Spleen (tissue), 11 donors: ENCODE measurements around the gene USHBP1. TPM values are rescaled to one million over a fixed set of nuclear protein-coding genes. Genes with fewer than 3 reads are reported as not detected.

Experiments used
- DNase-seq: peaks from one replicate; pipeline ENCODE4 v3.0.0-alpha.2; 2020
- H3K27ac ChIP-seq, 8 donors: fragments of 200-600 bp; sonication (generic) in 7 of 8; 1 replicate in 4 of 8; 2 replicates in 4 of 8; pipeline versions ENCODE4 v1.5.0 to v1.8.0; 2016 to 2021; ENCODE audit warnings: inconsistent platforms in 4 of 8, mild to moderate bottlenecking in 4 of 8, moderate library complexity in 1 of 8
- H3K27me3 ChIP-seq, 7 donors: fragments of 200-600 bp; sonication (generic) in 6 of 7; replicated peaks in 1 of 7; 1 replicate in 4 of 7; 2 replicates in 3 of 7; pipeline versions ENCODE4 v1.5.0 to v1.8.0; 2016 to 2021; ENCODE audit warnings: inconsistent platforms in 3 of 7, mild to moderate bottlenecking in 1 of 7
- H3K36me3 ChIP-seq, 6 donors: fragments of 200-600 bp; sonication (generic) in 5 of 6; 1 replicate in 4 of 6; 2 replicates in 2 of 6; pipeline versions ENCODE4 v1.5.0 to v1.8.0; 2016 to 2021; ENCODE audit warnings: inconsistent platforms in 2 of 6
- H3K4me1 ChIP-seq, 6 donors: fragments of 200-600 bp; sonication (generic) in 5 of 6; 1 replicate in 3 of 6; 2 replicates in 3 of 6; pipeline versions ENCODE4 v1.5.0 to v1.8.0; 2016 to 2021; ENCODE audit warnings: inconsistent platforms in 3 of 6
- H3K4me3 ChIP-seq, 8 donors: fragments of 200-600 bp; sonication (generic) in 7 of 8; 1 replicate in 4 of 8; 2 replicates in 4 of 8; pipeline versions ENCODE4 v1.5.0 to v1.8.0; 2016 to 2021; ENCODE audit warnings: inconsistent platforms in 4 of 8, mild to moderate bottlenecking in 4 of 8, moderate library complexity in 2 of 8
- H3K9me3 ChIP-seq, 8 donors: fragments of 200-600 bp; sonication (generic) in 7 of 8; 1 replicate in 4 of 8; 2 replicates in 4 of 8; pipeline versions ENCODE4 v1.5.0 to v1.8.0; 2016 to 2021; ENCODE audit warnings: inconsistent platforms in 4 of 8
- CTCF ChIP-seq, 11 experiments: fragments of 200-600 bp in 7 of 11; fragments of 450-650 bp in 4 of 11; sonication (generic) in 4 of 11; IDR thresholded peaks in 8 of 11; conservative IDR thresholded peaks in 3 of 11; 1 replicate in 7 of 11; 2 replicates in 4 of 11; pipeline versions ENCODE4 v1.4.0 to v1.8.0; 2016 to 2021; ENCODE audit warnings: antibody characterized with exemption in 11 of 11, inconsistent platforms in 4 of 11, mild to moderate bottlenecking in 1 of 11
- POLR2A ChIP-seq, 3 donors: fragments of 450-650 bp; IDR thresholded peaks; one replicate each; pipeline ENCODE4 v1.5.1; 2017; ENCODE audit warnings: antibody characterized with exemption in 3 of 3, mild to moderate bottlenecking in 1 of 3
- POLR2AphosphoS5 ChIP-seq, 3 donors: sonication (generic); formaldehyde crosslinking; IDR thresholded peaks; one replicate each; pipeline ENCODE4 v1.5.1; 2017; ENCODE audit warnings: antibody characterized with exemption in 3 of 3
- WGBS, 5 donors: extraction: QIAGEN DNeasy Blood & Tissue Kit in 3 of 5; methylation state at CpG; one replicate each; pipeline versions ENCODE4 v1.1.5 to v1.1.7; 2013 to 2018; 5-methylcytosine and 5-hydroxymethylcytosine counted together
- intact Hi-C: fragments of 100-400 bp; cut with DNase I; formaldehyde crosslinking; loops from one replicate; pipeline ENCODE4 v1.15.0; 2023; ENCODE audit warnings: low total_unique reads
- polyA plus RNA-seq, 3 donors: library from polyadenylated mRNA; stranded (reverse); fragments of 200-250 nt; gene quantifications; one replicate each; pipeline ENCODE4 v1.2.1, GENCODE V29; 2013
- total RNA-seq, 7 donors: library from RNA; depleted of rRNA in 3 of 7; stranded (reverse); fragments of >200 nt in 3 of 7; fragmentation: NEBNext Ultra II Directional in 4 of 7; extraction: Animal tissue kit (Norgen Biotek cat#: 25700) in 4 of 7; gene quantifications; one replicate each; pipeline versions ENCODE4 v1.1.0 to v1.2.1, GENCODE V29; 2016 to 2021
- donor health status: healthy with polysubstance abuse.
- donor health status: DM: no; HTN: no; CAD: no; lungs with moderate emphysema.
- donor health status: DM: no; HTN: no; CAD: no.
- donor health status: Bipolar disorder and iron deficiency.
- donor health status: healthy.
- donor health status: DM: no; HTN: no; CAD: no.
- donor health status: DM: yes; HTN: yes; CAD: no.

Gene USHBP1
- total and polyA plus RNA-seq, 10 donors: 3.1 to 16.6 (median 8.3) TPM

DNA sequence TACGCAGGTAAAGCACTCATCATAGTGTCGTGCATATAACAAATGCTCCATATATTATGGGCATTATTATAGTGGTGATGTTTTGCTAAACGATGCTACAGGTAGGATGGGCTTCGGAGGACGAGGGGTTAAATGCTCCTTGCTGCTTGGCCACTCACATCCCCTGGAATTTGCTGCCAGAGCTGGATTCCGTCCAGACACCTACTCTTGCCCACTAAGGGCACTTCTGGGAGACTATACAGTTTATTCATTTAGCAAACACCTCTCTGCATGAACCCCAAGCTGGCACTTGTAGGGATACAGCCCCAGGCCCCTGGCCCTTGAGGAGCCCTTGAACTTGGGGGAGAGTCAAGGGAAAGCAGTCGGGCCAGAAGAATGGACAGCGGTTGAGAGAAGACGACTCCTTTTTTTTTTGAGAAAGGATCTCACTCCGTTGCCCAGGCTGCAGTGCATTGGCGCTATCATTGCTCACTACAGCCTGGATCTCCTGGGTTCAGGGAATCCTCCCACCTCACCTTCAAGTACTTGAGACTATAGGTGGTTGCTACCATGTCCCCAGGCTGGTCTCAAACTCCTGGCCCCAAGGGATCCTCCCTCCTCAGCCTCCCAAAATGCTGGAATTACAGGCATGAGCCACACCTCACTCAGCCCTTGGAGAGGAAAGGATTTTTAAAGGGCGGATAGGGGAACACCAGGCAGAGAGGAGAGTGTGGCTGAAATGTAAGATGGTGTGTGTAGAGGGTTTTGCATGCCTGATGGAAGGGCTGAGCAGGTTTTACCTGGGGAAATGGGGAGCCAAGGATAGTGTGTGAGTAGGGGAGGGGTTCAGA lies 40.1 kb upstream of the USHBP1 start:
- intact Hi-C loops: no loop called here
- WGBS, 5 donors: 74 to 83% (median 79%) methylated on average over 11 to 12 of the region's 12 CpGs
- DNase-seq: no peak
- no peak for TF ChIP-seq CTCF (IDR thresholded peaks at IDR 0.05 in 8 of 11, conservative IDR thresholded peaks at IDR 0.05 in 3 of 11)
- TF ChIP-seq POLR2AphosphoS5 (IDR thresholded peaks at IDR 0.05): no peak
- TF ChIP-seq POLR2A (IDR thresholded peaks at IDR 0.05): no peak
- no peaks in the 10 kb centered on the region for H3K27me3 ChIP-seq
- peak overlapping the region; percentile 22 to 97 (median 92) for H3K27ac ChIP-seq
- H3K4me3 ChIP-seq: peak overlapping the region in 5 of 8 donors; percentile 68 to 88 (median 77)
- peaks cover 0 to 19% (median 7%) of the 10 kb centered on the region in 6 donors for H3K36me3 ChIP-seq
- H3K4me1 ChIP-seq: peaks cover 31 to 82% (median 56%) of the 10 kb centered on the region in 6 donors
- H3K9me3 ChIP-seq: no peaks in the 10 kb centered on the region

GRCh38 chr19:17303940-17304267 lies 39.4 kb upstream of the USHBP1 start:
- H3K4me1 ChIP-seq: peaks cover 31 to 79% (median 53%) of the 10 kb centered on the region in 6 donors
- DNase-seq: peak; percentile 74
- peak overlapping the region in 4 of 8 donors; percentile 82 to 97 (median 94) for H3K27ac ChIP-seq
- H3K9me3 ChIP-seq: no peaks in the 10 kb centered on the region
- peak overlapping the region in 2 of 8 donors; percentile 65 to 80 for H3K4me3 ChIP-seq
- no peaks in the 10 kb centered on the region for H3K27me3 ChIP-seq
- TF ChIP-seq CTCF (IDR thresholded peaks at IDR 0.05 in 8 of 11, conservative IDR thresholded peaks at IDR 0.05 in 3 of 11): no peak
- TF ChIP-seq POLR2A (IDR thresholded peaks at IDR 0.05): no peak
- peaks cover 0 to 25% (median 7%) of the 10 kb centered on the region in 6 donors for H3K36me3 ChIP-seq
- intact Hi-C loops: no loop called here
- WGBS, 5 donors: 74 to 88% (median 80%) methylated on average over 12 of the region's 12 CpGs

GRCh38 chr19:17303167-17303939 lies 38.8 kb upstream of the USHBP1 start, which contains the start of gene ABHD8:
ABHD8 (minus strand) TSS chr19:17303425; CDS start chr19:17301616, 1,809 bp downstream.
- TF ChIP-seq POLR2A (IDR thresholded peaks at IDR 0.05) (no peak), CTCF (IDR thresholded peaks at IDR 0.05 in 8 of 11, conservative IDR thresholded peaks at IDR 0.05 in 3 of 11) (peak; percentile 51 to 88 (median 73)), POLR2AphosphoS5 (IDR thresholded peaks at IDR 0.05) (peak; percentile 78 to 88 (median 86))
- no peaks in the 10 kb centered on the region for H3K27me3 ChIP-seq
- intact Hi-C loops: no loop called here
- peaks cover 0 to 30% (median 8%) of the 10 kb centered on the region in 6 donors for H3K36me3 ChIP-seq
- DNase-seq: peak; percentile 96
- peaks cover 31 to 74% (median 49%) of the 10 kb centered on the region in 6 donors for H3K4me1 ChIP-seq
- peak within 1 kb of the TSS; percentile 50 to 80 (median 72) for H3K4me3 ChIP-seq
- peaks cover 0 to 2% (median under 1%) of the 10 kb centered on the region in 8 donors for H3K9me3 ChIP-seq
- whole genome bisulfite sequencing, 5 donors: 1 to 5% (median 2%) methylated on average over 38 to 52 of the region's 52 CpGs
- H3K27ac ChIP-seq: peak within 1 kb of the TSS; percentile 61 to 97 (median 80)
